Measurements from ENCODE around the gene CAD. TPM values are rescaled to one million over a fixed set of nuclear protein-coding genes. Genes with fewer than 3 reads are reported as not detected.
A peak's percentile ranks its signal among the peaks of the same experiment; 100 is the strongest.

CAD gene
- total and polyA plus RNA-seq, 2 donors (not counting 1 experiment from before 2014, with no cell fraction given) = 35.6 to 48.5 TPM

DNA sequence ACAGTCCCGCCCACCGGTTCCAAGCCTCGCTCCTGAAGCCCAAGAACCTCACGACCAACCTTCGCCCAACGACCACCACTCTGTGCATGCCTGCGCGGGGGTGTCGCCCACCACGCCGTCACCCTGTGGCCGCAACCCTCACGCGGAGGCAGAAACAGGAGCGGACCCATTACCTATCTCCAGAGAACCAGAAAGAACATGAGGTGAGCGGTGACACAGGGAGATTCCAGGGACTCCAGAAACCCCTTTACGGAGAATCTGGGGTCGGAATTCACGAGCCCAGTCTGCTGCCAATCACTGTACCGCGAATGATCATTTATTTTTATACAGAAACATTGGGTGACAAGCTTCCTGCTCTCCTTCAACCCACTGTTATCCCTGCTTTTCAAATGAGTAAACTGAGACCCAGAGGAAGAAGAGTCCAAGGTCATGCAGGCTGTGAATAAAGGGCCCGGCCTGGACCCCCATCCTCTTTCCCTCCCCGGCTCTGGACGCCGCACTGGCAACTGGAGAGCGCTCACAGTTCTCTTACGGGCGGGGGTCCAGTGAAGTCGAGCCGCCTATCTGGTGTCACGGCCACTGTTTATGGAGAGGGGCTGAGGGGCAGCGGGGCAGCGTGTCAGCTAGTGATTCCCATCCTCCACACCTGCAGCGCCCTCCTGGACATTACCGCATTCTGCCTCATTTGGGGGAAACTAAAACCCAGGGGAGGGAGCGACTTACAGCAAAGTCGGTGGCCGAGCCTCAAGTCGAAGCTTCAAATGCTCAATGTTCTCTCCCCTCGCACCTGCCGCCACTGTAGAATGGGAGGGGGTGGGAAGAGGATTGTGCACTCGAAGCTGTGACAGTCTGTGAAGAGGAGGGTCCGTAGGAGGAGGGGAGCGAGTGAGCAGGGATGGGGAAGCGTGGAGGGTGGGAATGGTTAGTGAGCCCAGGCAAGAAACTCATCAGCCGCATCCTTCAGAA lies 46.4 kb downstream of the CAD start:
- peaks cover 35 to 38% of the 10 kb centered on the region in 2 donors for H3K4me1 ChIP-seq (ENCODE audit: control insufficient read depth in 2 of 2, insufficient read depth in 2 of 2, low read length in 2 of 2)
- H4K20me1 ChIP-seq (ENCODE audit: control insufficient read depth, insufficient read depth, low read length, poor library complexity, severe bottlenecking) = no peaks in the 10 kb centered on the region
- H3K9me3 ChIP-seq (ENCODE audit: control extremely low read depth in 1 of 3, control insufficient read depth in 2 of 3, insufficient read depth in 1 of 3, low read length in 2 of 3) = peaks cover 0 to 4% (median 0%) of the 10 kb centered on the region in 3 donors
- Mint-ChIP-seq H3K27me3 (peaks cover 48% of the 10 kb centered on the region), H3K27ac (peak overlapping the region; percentile 68), H3K4me3 (peak overlapping the region; percentile 94), H3K4me1 (peaks cover 35% of the 10 kb centered on the region), H3K9me3 (ENCODE audit: insufficient read depth) (no peaks in the 10 kb centered on the region)
- peaks cover 0 to 79% (median 35%) of the 10 kb centered on the region in 4 experiments for H3K27me3 ChIP-seq (replicated peaks in 1 of 4; ENCODE audit: control extremely low read depth in 1 of 4, control insufficient read depth in 3 of 4, insufficient read depth in 4 of 4, low read length in 3 of 4)
- DNase-seq (peak; percentile 67), ATAC-seq (ENCODE audit: low read depth) (no peak)
- no peaks in the 10 kb centered on the region for H3K36me3 ChIP-seq (replicated peaks in 1 of 2; ENCODE audit: control extremely low read depth in 1 of 2, control insufficient read depth in 1 of 2, extremely low read depth in 1 of 2, insufficient read depth in 2 of 2, low read length in 1 of 2)
- intact Hi-C loops (cut with micrococcal nuclease) = loop anchor here (1.0 to 5.0 kb wide), 3 partner anchors 39 to 51 kb away; partner anchors contain the start of genes ATRAID, CAD and SLC5A6
- H2AFZ ChIP-seq (ENCODE audit: insufficient read depth, low read depth, low read length, poor library complexity, severe bottlenecking) = peak overlapping the region; percentile 91
- H3K4me3 ChIP-seq (ENCODE audit: control extremely low read depth in 1 of 5, extremely low read depth in 1 of 5, insufficient read depth in 1 of 5, low read depth in 2 of 5, low read length in 4 of 5) = peak overlapping the region in 4 of 5 experiments; percentile 47 to 68 (median 64)
- H3K79me2 ChIP-seq (ENCODE audit: control insufficient read depth, insufficient read depth, low read length) = no peaks in the 10 kb centered on the region
- peak overlapping the region; percentile 74 for H3K9ac ChIP-seq (ENCODE audit: low read length)
- no peak overlapping the region for H3K27ac ChIP-seq (ENCODE audit: low read length in 2 of 2)
- peak overlapping the region; percentile 99 for H3K4me2 ChIP-seq (replicated peaks; ENCODE audit: low read depth, low read length, poor library complexity, severe bottlenecking)
- WGBS (ENCODE audit: insufficient coverage) = 3% methylated on average over 37 of the region's 46 CpGs
- ChIA-PET CTCF (interaction anchor here (0.6 to 6.0 kb wide), 8 partner anchors 10 to 420 kb away, joined by 3 to 50 read pairs (median 3); partner anchors contain the start of genes ATRAID and SLC5A6), POLR2A (no interaction called here)
- peak; percentile 70 for TF ChIP-seq EZH2 (IDR thresholded peaks at IDR 0.05; ENCODE audit: borderline replicate concordance, insufficient read depth, low read depth, low read length, poor library complexity, severe bottlenecking)
- TF ChIP-seq, protein P1, sequence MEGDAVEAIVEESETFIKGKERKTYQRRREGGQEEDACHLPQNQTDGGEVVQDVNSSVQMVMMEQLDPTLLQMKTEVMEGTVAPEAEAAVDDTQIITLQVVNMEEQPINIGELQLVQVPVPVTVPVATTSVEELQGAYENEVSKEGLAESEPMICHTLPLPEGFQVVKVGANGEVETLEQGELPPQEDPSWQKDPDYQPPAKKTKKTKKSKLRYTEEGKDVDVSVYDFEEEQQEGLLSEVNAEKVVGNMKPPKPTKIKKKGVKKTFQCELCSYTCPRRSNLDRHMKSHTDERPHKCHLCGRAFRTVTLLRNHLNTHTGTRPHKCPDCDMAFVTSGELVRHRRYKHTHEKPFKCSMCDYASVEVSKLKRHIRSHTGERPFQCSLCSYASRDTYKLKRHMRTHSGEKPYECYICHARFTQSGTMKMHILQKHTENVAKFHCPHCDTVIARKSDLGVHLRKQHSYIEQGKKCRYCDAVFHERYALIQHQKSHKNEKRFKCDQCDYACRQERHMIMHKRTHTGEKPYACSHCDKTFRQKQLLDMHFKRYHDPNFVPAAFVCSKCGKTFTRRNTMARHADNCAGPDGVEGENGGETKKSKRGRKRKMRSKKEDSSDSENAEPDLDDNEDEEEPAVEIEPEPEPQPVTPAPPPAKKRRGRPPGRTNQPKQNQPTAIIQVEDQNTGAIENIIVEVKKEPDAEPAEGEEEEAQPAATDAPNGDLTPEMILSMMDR (IDR thresholded peaks at IDR 0.05) = no peak

Data from B cell (primary cell).